ENCODE results near the gene CPB1.

The CPB1 gene

DNA sequence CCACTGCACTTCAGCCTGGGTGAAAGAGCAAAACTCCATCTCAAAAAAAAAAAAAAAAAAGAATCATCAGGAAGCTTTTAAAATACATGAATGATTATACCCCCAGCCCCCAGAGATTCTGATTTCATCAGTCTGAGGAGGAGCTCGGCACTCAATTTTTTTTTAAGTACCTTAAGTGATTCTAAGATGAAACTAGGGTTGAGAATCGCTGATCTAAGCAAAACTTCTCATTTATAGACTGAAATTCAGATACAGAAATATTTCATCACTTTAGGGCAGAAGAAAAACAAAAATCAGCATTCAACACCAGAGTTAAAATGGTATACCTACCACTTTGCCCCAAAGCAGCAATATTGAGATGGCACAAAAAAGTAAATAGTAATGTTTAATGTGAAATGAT, 62.2 kb downstream of the CPB1 start:
- DNase-seq: no peak

DNA sequence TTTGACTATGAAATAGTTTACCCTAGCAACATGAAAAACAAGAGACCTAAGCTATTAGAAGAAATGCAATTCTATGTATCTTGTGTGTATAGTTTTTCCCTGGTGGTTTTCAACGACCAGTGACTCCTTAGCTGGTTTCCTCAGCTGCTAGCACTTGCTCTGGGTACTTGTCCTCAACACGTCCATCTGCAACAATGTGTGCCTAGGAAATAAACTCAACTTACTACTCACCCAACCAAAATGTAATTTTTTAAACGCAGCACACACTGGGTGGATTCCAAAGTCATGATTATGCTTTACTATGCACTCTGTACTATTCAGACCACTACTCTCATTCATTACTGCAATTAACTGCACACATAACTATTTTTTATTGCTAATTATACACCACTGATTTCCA, 68.5 kb downstream of the CPB1 start:
- DNase-seq: no peak

DNA sequence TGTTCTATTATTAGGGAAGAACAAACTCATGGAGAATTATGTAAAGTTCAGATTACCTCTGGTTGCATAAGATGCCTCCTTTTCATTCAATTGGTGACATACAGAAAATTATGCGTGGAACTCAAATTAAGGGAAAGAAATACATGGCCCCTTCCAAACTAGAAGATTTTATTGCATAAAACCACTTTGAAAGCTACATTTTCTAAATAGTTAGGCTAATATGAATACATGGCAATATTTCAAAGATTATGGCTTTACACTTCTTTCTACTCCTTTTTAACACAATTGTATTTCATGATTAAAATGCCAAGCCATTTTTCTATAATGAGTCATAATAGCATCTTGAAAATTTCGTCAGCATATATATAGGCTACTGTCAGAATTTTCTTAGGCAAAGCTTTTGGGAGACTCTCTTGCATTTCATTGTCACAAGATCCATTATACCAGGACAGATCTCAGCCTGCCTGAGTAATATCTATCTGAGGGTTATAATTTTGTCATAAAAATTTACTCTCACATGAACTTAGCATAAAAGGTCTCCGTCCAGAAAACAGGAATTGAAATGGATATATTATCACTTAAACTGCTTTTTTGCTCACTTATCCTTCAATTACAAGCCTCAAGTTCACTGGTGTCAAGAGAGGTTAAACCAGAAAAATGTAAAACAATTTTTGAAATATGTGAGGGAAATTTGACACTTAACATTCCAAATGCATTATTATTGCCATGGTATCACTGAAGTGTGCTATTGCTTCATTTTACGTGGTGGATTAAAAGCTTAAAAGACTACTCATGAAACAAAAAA, 74.6 kb downstream of the CPB1 start:
- no peak for DNase-seq

DNA sequence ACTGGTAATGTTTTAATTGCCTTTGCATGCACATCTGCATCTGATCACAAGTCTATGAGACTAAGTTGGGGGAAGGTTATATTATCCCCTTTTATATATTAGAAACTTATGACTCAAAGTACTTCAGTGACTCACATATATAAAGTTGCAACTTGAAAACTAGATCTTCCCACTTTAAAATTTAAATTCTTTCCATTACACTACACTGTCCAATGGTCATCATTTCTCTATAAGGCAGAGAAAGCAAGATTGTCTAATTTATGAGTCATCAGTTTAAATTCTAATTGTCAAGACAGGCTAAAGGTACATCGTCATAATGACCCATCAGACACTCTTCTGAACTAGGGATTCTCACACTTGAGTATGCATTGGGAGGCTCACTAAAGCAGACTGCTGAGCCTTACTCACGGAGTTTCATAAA, 75.4 kb downstream of the CPB1 start:
- no peak for DNase-seq

DNA sequence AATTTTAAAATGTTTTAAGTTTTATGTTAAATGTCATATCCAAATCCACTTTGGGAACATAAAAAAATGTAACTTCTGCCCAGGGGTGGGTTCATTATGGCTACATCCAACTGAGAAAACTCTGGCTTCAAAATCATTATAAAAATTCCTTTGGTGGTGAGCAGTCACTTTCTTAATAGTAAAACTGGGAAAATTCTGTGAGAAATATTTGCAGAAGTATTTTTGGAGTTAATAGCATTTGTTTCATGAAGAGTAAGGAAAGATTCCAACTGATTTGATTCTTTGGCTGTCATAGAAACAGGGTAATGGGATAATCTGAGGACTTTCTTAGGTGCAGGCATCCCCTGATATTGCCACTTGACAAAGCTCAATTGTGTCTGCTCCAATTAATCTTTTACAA, 76.3 kb downstream of the CPB1 start:
- no peak for DNase-seq

DNA sequence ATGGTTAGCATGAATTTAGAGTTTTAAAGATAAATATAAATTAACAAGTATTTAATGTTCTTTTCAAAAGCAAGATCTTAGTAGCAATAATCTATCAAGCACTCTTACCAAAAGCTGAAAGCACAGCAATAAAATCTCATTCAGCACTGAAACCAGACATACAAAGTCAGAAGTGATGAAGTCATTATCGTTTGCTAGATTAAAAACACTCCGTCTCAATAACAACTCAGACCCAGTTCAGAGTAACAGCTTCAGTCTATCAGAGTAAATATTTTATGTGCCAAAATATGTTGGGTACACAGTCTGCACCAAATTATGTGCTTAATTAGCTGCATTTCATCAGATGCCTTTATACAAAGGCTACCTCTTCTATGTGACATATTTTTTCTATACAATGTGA, 79.1 kb downstream of the CPB1 start:
- DNase-seq: no peak

Data from DMS79 (cell line).